GM23338 (cell line): ENCODE results near the gene MAP2K5. TPM values are rescaled to one million over a fixed set of nuclear protein-coding genes. Genes with fewer than 3 reads are reported as not detected.

Source experiments
- ATAC-seq: fragments of 200-7000 bp; cut with Tn5 transposase; 3 replicates; pipeline ENCODE4 v1.9.1; 2020
- DNase-seq: peaks from one replicate; pipeline ENCODE4 v3.0.0-alpha.2; 2015; ENCODE audit warnings: low spot score
- H2AFZ ChIP-seq: fragments of 200-600 bp; sonication (generic); 2 replicates; pipeline ENCODE4 v1.8.0; 2016; ENCODE audit warnings: antibody characterized with exemption, mild to moderate bottlenecking, moderate library complexity
- H3F3A ChIP-seq: fragments of 200-600 bp; sonication (generic); replicated peaks from 2 replicates; pipeline ENCODE4 v1.8.0; 2017; ENCODE audit warnings: antibody characterized with exemption, mixed run types, low read depth
- H3K27ac ChIP-seq: fragments of 200-600 bp; sonication (generic); 2 replicates; pipeline ENCODE4 v1.6.1; 2016; ENCODE audit warnings: low read depth
- H3K27me3 ChIP-seq: fragments of 200-600 bp; sonication (generic); 2 replicates; pipeline ENCODE4 v1.8.0; 2016; ENCODE audit warnings: mild to moderate bottlenecking, mixed run types, moderate library complexity; ENCODE audit not compliant: insufficient read depth
- H3K36me3 ChIP-seq: fragments of 200-600 bp; sonication (generic); 2 replicates; pipeline ENCODE4 v1.8.0; 2016; ENCODE audit warnings: mild to moderate bottlenecking; ENCODE audit not compliant: insufficient read depth
- H3K4me1 ChIP-seq: fragments of 200-600 bp; sonication (generic); 2 replicates; pipeline ENCODE4 v1.8.0; 2016; ENCODE audit warnings: mild to moderate bottlenecking, moderate library complexity; ENCODE audit not compliant: insufficient read depth
- H3K4me2 ChIP-seq: fragments of 200-600 bp; sonication (generic); 2 replicates; pipeline ENCODE4 v1.7.1; 2017; ENCODE audit warnings: mixed run types
- H3K4me3 ChIP-seq: fragments of 200-600 bp; sonication (generic); 2 replicates; pipeline ENCODE4 v1.6.1; 2016; ENCODE audit warnings: mixed run types
- H3K79me2 ChIP-seq: fragments of 200-600 bp; sonication (generic); replicated peaks from 2 replicates; pipeline ENCODE4 v1.8.0; 2017; ENCODE audit warnings: mild to moderate bottlenecking; ENCODE audit not compliant: insufficient read depth
- H3K9me2 ChIP-seq: fragments of 200-600 bp; sonication (generic); 2 replicates; pipeline ENCODE4 v1.8.0; 2017; ENCODE audit not compliant: insufficient read depth
- H4K20me1 ChIP-seq: fragments of 200-600 bp; sonication (generic); replicated peaks from 2 replicates; pipeline ENCODE4 v1.8.0; 2017; ENCODE audit warnings: mild to moderate bottlenecking; ENCODE audit not compliant: insufficient read depth
- H3K27ac Mint-ChIP-seq: 2 replicates; pipeline ENCODE4 v1.8.0; 2020; ENCODE audit warnings: inconsistent platforms, mild to moderate bottlenecking, moderate library complexity, mixed read lengths
- H3K27me3 Mint-ChIP-seq: 3 replicates; pipeline ENCODE4 v1.8.0; 2022; ENCODE audit warnings: low read depth, mild to moderate bottlenecking, moderate library complexity, mixed read lengths, inconsistent platforms; ENCODE audit not compliant: insufficient read depth, poor library complexity
- H3K36me3 Mint-ChIP-seq: 3 replicates; pipeline ENCODE4 v1.8.0; 2021; ENCODE audit warnings: low read depth, mild to moderate bottlenecking, inconsistent platforms, moderate library complexity, mixed read lengths
- H3K4me1 Mint-ChIP-seq: 3 replicates; pipeline ENCODE4 v1.8.0; 2020; ENCODE audit warnings: mild to moderate bottlenecking, inconsistent platforms, mixed read lengths
- H3K4me3 Mint-ChIP-seq: 3 replicates; pipeline ENCODE4 v1.8.0; 2021; ENCODE audit warnings: moderate library complexity, mild to moderate bottlenecking, inconsistent platforms, mixed read lengths
- H3K9me3 Mint-ChIP-seq: 3 replicates; pipeline ENCODE4 v1.8.0; 2020; ENCODE audit warnings: moderate library complexity, mild to moderate bottlenecking, inconsistent platforms, mixed read lengths
- CREB1 ChIP-seq: fragments of 250-450 bp; sonication (Bioruptor Pico); IDR thresholded peaks from 2 replicates; pipeline ENCODE4 v1.5.0; 2020; ENCODE audit warnings: low read depth, mild to moderate bottlenecking, moderate library complexity
- EZH2 ChIP-seq: fragments of 200-600 bp; sonication (generic); IDR thresholded peaks from one replicate; pipeline ENCODE4 v1.8.0; 2017; ENCODE audit warnings: antibody characterized with exemption, mild to moderate bottlenecking, low read depth; ENCODE audit not compliant: unreplicated experiment
- NANOG ChIP-seq: IDR thresholded peaks from 2 replicates; pipeline ENCODE4 v1.6.1; 2016; ENCODE audit warnings: antibody characterized with exemption, borderline replicate concordance
- POLR2AphosphoS5 ChIP-seq: IDR thresholded peaks from 2 replicates; pipeline ENCODE4 v1.6.1; 2016; ENCODE audit warnings: antibody characterized with exemption, low read depth
- ZNF331 ChIP-seq: fragments of 250-450 bp; sonication (Bioruptor Pico); IDR thresholded peaks from 2 replicates; pipeline ENCODE4 v1.5.0; 2020; ENCODE audit warnings: low read depth, mild to moderate bottlenecking, moderate library complexity
- polyA plus RNA-seq: library from polyadenylated mRNA; unstranded; fragments of >200 nt; fragmentation: Nextera tagmentation; extraction: Ambion mirVana; gene quantifications from 2 replicates; pipeline ENCODE4 v1.2.1, GENCODE V29; 2016
- total RNA-seq: library from RNA; depleted of rRNA; stranded (reverse); fragments of >200 nt; shearing (Covaris generic); gene quantifications from 2 replicates; pipeline ENCODE4 v1.2.3, GENCODE V29; 2014
- TF ChIP-seq, protein P1 (sequence below): IDR thresholded peaks from one replicate; pipeline ENCODE4 v1.6.1; 2018; ENCODE audit warnings: antibody characterized with exemption; ENCODE audit not compliant: unreplicated experiment
- TF ChIP-seq, protein P2 (sequence below): IDR thresholded peaks from 2 replicates; pipeline ENCODE4 v1.6.1; 2016; ENCODE audit warnings: antibody characterized with exemption
- TF ChIP-seq, protein P3 (sequence below), 2 experiments: fragments of 200-600 bp in 1 of 2; sonication (generic) in 1 of 2; conservative IDR thresholded peaks; 2 replicates each; pipeline versions ENCODE4 v1.5.1 to v1.6.1; 2016 to 2017; ENCODE audit warnings: antibody characterized with exemption in 2 of 2, low read depth in 2 of 2, mild to moderate bottlenecking in 2 of 2, moderate library complexity in 1 of 2

The MAP2K5 gene
- total and polyA plus RNA-seq, 2 experiments from 2014 or later = 6.5 to 13.6 TPM

DNA sequence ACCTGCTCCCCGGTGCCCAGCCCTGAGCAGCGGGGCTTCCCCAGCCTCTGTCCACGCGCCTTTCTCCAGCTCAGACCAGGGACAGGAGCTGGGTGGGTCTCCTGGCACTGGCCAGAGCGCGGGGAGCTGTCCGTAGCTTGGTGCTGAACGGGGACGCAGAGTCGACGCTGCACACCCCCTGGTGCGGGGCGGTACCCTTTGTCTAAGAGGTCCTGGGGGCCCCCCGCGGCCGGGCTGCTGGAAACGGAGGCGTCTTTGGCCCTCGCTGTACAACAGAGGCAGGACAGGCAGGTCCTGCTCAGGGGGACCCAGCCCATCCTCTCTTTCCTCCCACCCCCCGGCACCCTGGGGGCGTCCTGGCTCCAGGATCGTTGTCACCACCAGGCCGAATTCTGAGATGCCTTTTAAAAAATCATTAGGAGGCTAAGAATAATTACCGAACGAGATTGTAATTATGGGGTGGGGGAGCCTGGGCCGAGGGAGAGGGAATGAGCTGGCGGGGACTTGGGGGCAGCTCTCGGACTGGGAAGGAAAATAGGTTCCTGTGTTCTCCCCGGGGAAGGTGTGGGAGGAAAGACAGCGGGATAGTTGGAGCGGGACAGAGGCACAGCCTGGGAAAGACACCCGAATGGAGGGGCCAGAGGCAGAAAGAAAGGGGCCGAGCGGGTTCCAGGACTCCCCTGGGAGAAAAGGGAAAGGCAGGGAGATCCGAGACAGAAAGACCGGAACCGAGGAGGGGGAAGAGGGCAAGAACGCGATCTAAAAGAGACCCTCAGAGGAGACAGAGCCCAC is 278.7 kb downstream of the MAP2K5 start:
- H3K4me2 ChIP-seq = peak overlapping the region; percentile 75
- H3K9me2 ChIP-seq = peaks cover 3% of the 10 kb centered on the region
- ATAC-seq = peak; percentile 24
- Mint-ChIP-seq H3K4me1 (peaks cover 42% of the 10 kb centered on the region), H3K27me3 (peaks cover 90% of the 10 kb centered on the region), H3K36me3 (peaks cover 12% of the 10 kb centered on the region; the same call in 1 of the 3 replicates), H3K9me3 (peaks cover 16% of the 10 kb centered on the region), H3K4me3 (peak overlapping the region; percentile 67), H3K27ac (no peak overlapping the region)
- H3K4me1 ChIP-seq = peaks cover 49% of the 10 kb centered on the region
- DNase-seq = peak; percentile 79
- peaks cover 100% of the 10 kb centered on the region for H3K27me3 ChIP-seq
- H4K20me1 ChIP-seq = peaks cover 7% of the 10 kb centered on the region
- no peaks in the 10 kb centered on the region for H3K79me2 ChIP-seq
- H3K4me3 ChIP-seq = peak overlapping the region; percentile 53
- no peaks in the 10 kb centered on the region for H3K36me3 ChIP-seq
- H2AFZ ChIP-seq = no peak overlapping the region
- H3K27ac ChIP-seq = no peak overlapping the region
- TF ChIP-seq POLR2AphosphoS5 (no peak), NANOG (no peak), EZH2 (peak; percentile 58), ZNF331 (CRISPR knock-in tag) (no peak), CREB1 (no peak)
- TF ChIP-seq, protein P1, sequence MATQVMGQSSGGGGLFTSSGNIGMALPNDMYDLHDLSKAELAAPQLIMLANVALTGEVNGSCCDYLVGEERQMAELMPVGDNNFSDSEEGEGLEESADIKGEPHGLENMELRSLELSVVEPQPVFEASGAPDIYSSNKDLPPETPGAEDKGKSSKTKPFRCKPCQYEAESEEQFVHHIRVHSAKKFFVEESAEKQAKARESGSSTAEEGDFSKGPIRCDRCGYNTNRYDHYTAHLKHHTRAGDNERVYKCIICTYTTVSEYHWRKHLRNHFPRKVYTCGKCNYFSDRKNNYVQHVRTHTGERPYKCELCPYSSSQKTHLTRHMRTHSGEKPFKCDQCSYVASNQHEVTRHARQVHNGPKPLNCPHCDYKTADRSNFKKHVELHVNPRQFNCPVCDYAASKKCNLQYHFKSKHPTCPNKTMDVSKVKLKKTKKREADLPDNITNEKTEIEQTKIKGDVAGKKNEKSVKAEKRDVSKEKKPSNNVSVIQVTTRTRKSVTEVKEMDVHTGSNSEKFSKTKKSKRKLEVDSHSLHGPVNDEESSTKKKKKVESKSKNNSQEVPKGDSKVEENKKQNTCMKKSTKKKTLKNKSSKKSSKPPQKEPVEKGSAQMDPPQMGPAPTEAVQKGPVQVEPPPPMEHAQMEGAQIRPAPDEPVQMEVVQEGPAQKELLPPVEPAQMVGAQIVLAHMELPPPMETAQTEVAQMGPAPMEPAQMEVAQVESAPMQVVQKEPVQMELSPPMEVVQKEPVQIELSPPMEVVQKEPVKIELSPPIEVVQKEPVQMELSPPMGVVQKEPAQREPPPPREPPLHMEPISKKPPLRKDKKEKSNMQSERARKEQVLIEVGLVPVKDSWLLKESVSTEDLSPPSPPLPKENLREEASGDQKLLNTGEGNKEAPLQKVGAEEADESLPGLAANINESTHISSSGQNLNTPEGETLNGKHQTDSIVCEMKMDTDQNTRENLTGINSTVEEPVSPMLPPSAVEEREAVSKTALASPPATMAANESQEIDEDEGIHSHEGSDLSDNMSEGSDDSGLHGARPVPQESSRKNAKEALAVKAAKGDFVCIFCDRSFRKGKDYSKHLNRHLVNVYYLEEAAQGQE = peak; percentile 93
- peaks cover 14% of the 10 kb centered on the region for H3F3A ChIP-seq

DNA sequence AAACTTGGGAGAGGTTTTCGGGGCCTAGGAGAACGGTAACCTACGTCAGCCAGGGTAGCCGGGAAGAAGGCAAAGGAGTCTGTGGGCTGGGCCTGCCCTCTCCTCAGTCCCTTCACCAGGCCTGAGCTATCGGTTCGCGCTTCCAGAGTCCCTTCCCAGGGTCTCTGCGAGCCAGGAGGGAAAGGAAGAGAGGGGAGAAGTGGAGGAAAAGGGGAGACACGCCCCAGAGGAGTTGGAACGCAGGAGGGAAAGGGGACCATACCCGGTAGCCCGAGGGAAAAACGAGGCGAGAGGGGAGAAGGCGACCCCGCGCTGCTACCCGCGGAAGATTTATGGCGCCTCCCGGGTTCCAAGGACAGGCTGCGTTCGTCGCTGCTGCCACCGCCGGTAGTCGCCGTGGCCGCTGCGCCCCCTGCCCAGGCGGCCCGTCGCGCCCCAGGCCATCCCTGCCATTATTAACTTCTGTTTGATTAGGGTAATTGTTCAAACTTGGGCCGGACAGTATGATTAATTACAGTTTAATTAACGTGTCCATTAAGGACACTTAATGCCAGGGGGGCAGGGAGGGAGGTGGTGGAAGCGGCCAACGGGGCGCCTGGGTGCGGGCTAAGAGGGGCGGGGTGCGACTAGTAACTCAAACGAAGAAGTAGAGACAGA is 279.4 kb downstream of the MAP2K5 start:
- Mint-ChIP-seq H3K36me3 (peaks cover 8% of the 10 kb centered on the region; the same call in 1 of the 3 replicates), H3K9me3 (peaks cover 9% of the 10 kb centered on the region), H3K4me1 (peaks cover 45% of the 10 kb centered on the region), H3K27me3 (peaks cover 94% of the 10 kb centered on the region), H3K4me3 (peak overlapping the region; percentile 67), H3K27ac (no peak overlapping the region)
- Histone ChIP-seq H3F3A (peaks cover 14% of the 10 kb centered on the region), H3K36me3 (no peaks in the 10 kb centered on the region), H3K79me2 (no peaks in the 10 kb centered on the region), H3K27me3 (peaks cover 100% of the 10 kb centered on the region), H3K4me1 (peaks cover 49% of the 10 kb centered on the region), H2AFZ (no peak overlapping the region; the same call in 1 of the 2 replicates), H3K27ac (no peak overlapping the region), H3K4me2 (peak overlapping the region; percentile 75), H4K20me1 (peaks cover 7% of the 10 kb centered on the region), H3K9me2 (peaks cover under 1% of the 10 kb centered on the region), H3K4me3 (peak overlapping the region; percentile 53)
- ATAC-seq = 0 out of 3 replicates have a peak, but pooled peaks have one; percentile 1
- peak; percentile 32 for DNase-seq
- TF ChIP-seq ZNF331 (CRISPR knock-in tag) (no peak), EZH2 (peak; percentile 86)
- TF ChIP-seq, protein P2, sequence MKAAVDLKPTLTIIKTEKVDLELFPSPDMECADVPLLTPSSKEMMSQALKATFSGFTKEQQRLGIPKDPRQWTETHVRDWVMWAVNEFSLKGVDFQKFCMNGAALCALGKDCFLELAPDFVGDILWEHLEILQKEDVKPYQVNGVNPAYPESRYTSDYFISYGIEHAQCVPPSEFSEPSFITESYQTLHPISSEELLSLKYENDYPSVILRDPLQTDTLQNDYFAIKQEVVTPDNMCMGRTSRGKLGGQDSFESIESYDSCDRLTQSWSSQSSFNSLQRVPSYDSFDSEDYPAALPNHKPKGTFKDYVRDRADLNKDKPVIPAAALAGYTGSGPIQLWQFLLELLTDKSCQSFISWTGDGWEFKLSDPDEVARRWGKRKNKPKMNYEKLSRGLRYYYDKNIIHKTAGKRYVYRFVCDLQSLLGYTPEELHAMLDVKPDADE = no peak
- TF ChIP-seq, protein P3, sequence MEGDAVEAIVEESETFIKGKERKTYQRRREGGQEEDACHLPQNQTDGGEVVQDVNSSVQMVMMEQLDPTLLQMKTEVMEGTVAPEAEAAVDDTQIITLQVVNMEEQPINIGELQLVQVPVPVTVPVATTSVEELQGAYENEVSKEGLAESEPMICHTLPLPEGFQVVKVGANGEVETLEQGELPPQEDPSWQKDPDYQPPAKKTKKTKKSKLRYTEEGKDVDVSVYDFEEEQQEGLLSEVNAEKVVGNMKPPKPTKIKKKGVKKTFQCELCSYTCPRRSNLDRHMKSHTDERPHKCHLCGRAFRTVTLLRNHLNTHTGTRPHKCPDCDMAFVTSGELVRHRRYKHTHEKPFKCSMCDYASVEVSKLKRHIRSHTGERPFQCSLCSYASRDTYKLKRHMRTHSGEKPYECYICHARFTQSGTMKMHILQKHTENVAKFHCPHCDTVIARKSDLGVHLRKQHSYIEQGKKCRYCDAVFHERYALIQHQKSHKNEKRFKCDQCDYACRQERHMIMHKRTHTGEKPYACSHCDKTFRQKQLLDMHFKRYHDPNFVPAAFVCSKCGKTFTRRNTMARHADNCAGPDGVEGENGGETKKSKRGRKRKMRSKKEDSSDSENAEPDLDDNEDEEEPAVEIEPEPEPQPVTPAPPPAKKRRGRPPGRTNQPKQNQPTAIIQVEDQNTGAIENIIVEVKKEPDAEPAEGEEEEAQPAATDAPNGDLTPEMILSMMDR (conservative IDR thresholded peaks at IDR 0.05; ENCODE audit: low read depth in 2 of 2) = peak in 1 of 2 experiments; percentile 19; a peak in 1 of 4 replicates
